GM18951 (cell line): ENCODE results near the gene KIFC1.

ENCODE experiments used
- POLR2A ChIP-seq: IDR thresholded peaks from 4 replicates; pipeline ENCODE4 v1.6.1; 2011; ENCODE audit warnings: mild to moderate bottlenecking; ENCODE audit not compliant: insufficient read length, insufficient read depth; ENCODE audit errors: extremely low read depth
- in situ Hi-C: fragments of 300-500 bp; cut with MboI; formaldehyde crosslinking; loops from one replicate; pipeline ENCODE4 v1.12.0; 2022; ENCODE audit warnings: low sequenced_read_pairs, mixed read lengths, inconsistent platforms; ENCODE audit not compliant: unreplicated experiment

KIFC1 gene

GRCh38 chr6:33411632-33412005 lies 20.0 kb downstream of the KIFC1 start:
- in situ Hi-C loops = no loop called here
- TF ChIP-seq POLR2A = no peak

- no peak for TF ChIP-seq POLR2A
- in situ Hi-C loops = no loop called here
Observed at GRCh38 chr6:33412140-33413009, 20.8 kb downstream of the KIFC1 start.

- TF ChIP-seq POLR2A = peak; percentile 21
- in situ Hi-C loops = no loop called here
Observed at GRCh38 chr6:33413241-33414120, 21.9 kb downstream of the KIFC1 start.

GRCh38 chr6:33414592-33415271 lies 23.1 kb downstream of the KIFC1 start:
- in situ Hi-C loops = no loop called here
- no peak for TF ChIP-seq POLR2A

GRCh38 chr6:33415831-33416230 lies 24.2 kb downstream of the KIFC1 start:
- in situ Hi-C loops = no loop called here
- TF ChIP-seq POLR2A = no peak

- TF ChIP-seq POLR2A = peak; percentile 42
- in situ Hi-C loops = no loop called here
Observed at GRCh38 chr6:33416386-33417127, 24.9 kb downstream of the KIFC1 start.

- in situ Hi-C loops = no loop called here
- TF ChIP-seq POLR2A = no peak
Observed at GRCh38 chr6:33417128-33417902, 25.7 kb downstream of the KIFC1 start.

- in situ Hi-C loops = no loop called here
- peak; percentile 64 for TF ChIP-seq POLR2A
Observed at GRCh38 chr6:33417903-33418689, 26.5 kb downstream of the KIFC1 start, which contains the start of gene CUTA. Gene CUTA, minus strand, starts transcription at chr6:33418107. Its CDS starts 107 bp downstream, at chr6:33418000.

- in situ Hi-C loops = no loop called here
- TF ChIP-seq POLR2A = no peak
Observed at GRCh38 chr6:33418690-33419291, 27.2 kb downstream of the KIFC1 start.

GRCh38 chr6:33419580-33420490 lies 28.2 kb downstream of the KIFC1 start, which contains the start of gene SYNGAP1:
Gene SYNGAP1, plus strand, starts transcription at chr6:33420065. Its CDS starts 200 bp downstream, at chr6:33420265.
- in situ Hi-C loops = no loop called here
- TF ChIP-seq POLR2A = no peak
